Activated naive CD4-positive, alpha-beta T cell treated with anti-CD3 and anti-CD28 coated beads, Interleukin-2, amount 10 ng/mL, durations not matched to agents 7 days and 5 days (primary cell): ENCODE results near the gene CASZ1.

Source experiments
- CTCF ChIA-PET: fragments of 350-600 bp; sonication (Branson Sonifier 250); formaldehyde crosslinking; loops from one replicate; lab custom pipeline; 2021; ENCODE audit warnings: antibody characterized with exemption; lab: Charles Lee
- DNase-seq: peaks from one replicate; pipeline ENCODE4 v3.0.0-alpha.2; 2020
- H3K27ac Mint-ChIP-seq: one replicate; pipeline ENCODE4 v1.8.0; 2021; ENCODE audit warnings: mild to moderate bottlenecking, moderate library complexity, mixed read lengths
- H3K27me3 Mint-ChIP-seq: one replicate; pipeline ENCODE4 v1.8.0; 2021; ENCODE audit warnings: mild to moderate bottlenecking, mixed read lengths
- H3K36me3 Mint-ChIP-seq: one replicate; pipeline ENCODE4 v1.8.0; 2021; ENCODE audit warnings: mixed read lengths
- H3K4me1 Mint-ChIP-seq: one replicate; pipeline ENCODE4 v1.8.0; 2021; ENCODE audit warnings: mixed read lengths
- H3K4me3 Mint-ChIP-seq: one replicate; pipeline ENCODE4 v1.8.0; 2021; ENCODE audit warnings: mild to moderate bottlenecking, moderate library complexity, mixed read lengths
- H3K9me3 Mint-ChIP-seq: one replicate; pipeline ENCODE4 v1.8.0; 2021; ENCODE audit warnings: mixed read lengths

The CASZ1 gene

GRCh38 chr1:10656431-10656830, 140.0 kb downstream of the CASZ1 start:
- H3K9me3 Mint-ChIP-seq = no peaks in the 10 kb centered on the region
- no peak for DNase-seq
- CTCF ChIA-PET = no interaction called here
- H3K4me1 Mint-ChIP-seq = no peaks in the 10 kb centered on the region
- H3K27me3 Mint-ChIP-seq = no peaks in the 10 kb centered on the region
- H3K36me3 Mint-ChIP-seq = no peaks in the 10 kb centered on the region
- H3K27ac Mint-ChIP-seq = no peak overlapping the region
- no peak overlapping the region for H3K4me3 Mint-ChIP-seq

GRCh38 chr1:10655002-10655401, 141.4 kb downstream of the CASZ1 start:
- Mint-ChIP-seq H3K4me3 (no peak overlapping the region), H3K27ac (no peak overlapping the region), H3K36me3 (no peaks in the 10 kb centered on the region), H3K9me3 (no peaks in the 10 kb centered on the region), H3K4me1 (no peaks in the 10 kb centered on the region), H3K27me3 (no peaks in the 10 kb centered on the region)
- CTCF ChIA-PET = no interaction called here
- no peak for DNase-seq

- Mint-ChIP-seq H3K27ac (no peak overlapping the region), H3K27me3 (peaks cover 5% of the 10 kb centered on the region), H3K4me1 (no peaks in the 10 kb centered on the region), H3K9me3 (no peaks in the 10 kb centered on the region), H3K36me3 (no peaks in the 10 kb centered on the region), H3K4me3 (no peak overlapping the region)
- CTCF ChIA-PET = no interaction called here
- DNase-seq = no peak
Observed at GRCh38 chr1:10653370-10654125, 142.9 kb downstream of the CASZ1 start.

- Mint-ChIP-seq H3K9me3 (no peaks in the 10 kb centered on the region), H3K36me3 (no peaks in the 10 kb centered on the region), H3K4me3 (no peak overlapping the region), H3K27ac (no peak overlapping the region), H3K4me1 (no peaks in the 10 kb centered on the region), H3K27me3 (peaks cover 5% of the 10 kb centered on the region)
- CTCF ChIA-PET = no interaction called here
- DNase-seq = no peak
Observed at GRCh38 chr1:10652626-10653025, 143.8 kb downstream of the CASZ1 start.

GRCh38 chr1:10651793-10652192, 144.7 kb downstream of the CASZ1 start:
- no peaks in the 10 kb centered on the region for H3K36me3 Mint-ChIP-seq
- H3K9me3 Mint-ChIP-seq = no peaks in the 10 kb centered on the region
- no peak overlapping the region for H3K4me3 Mint-ChIP-seq
- H3K27me3 Mint-ChIP-seq = peaks cover 5% of the 10 kb centered on the region
- no peaks in the 10 kb centered on the region for H3K4me1 Mint-ChIP-seq
- H3K27ac Mint-ChIP-seq = no peak overlapping the region
- CTCF ChIA-PET = no interaction called here
- no peak for DNase-seq

- Mint-ChIP-seq H3K36me3 (no peaks in the 10 kb centered on the region), H3K4me3 (no peak overlapping the region), H3K27me3 (peaks cover 5% of the 10 kb centered on the region), H3K27ac (no peak overlapping the region), H3K9me3 (no peaks in the 10 kb centered on the region), H3K4me1 (no peaks in the 10 kb centered on the region)
- no peak for DNase-seq
- CTCF ChIA-PET = no interaction called here
Observed at GRCh38 chr1:10651389-10651766, 145.1 kb downstream of the CASZ1 start.

GRCh38 chr1:10650556-10651388, 145.7 kb downstream of the CASZ1 start:
- Mint-ChIP-seq H3K4me1 (no peaks in the 10 kb centered on the region), H3K27me3 (peaks cover 5% of the 10 kb centered on the region)

GRCh38 chr1:10649517-10650201, 146.8 kb downstream of the CASZ1 start:
- Mint-ChIP-seq H3K9me3 (no peaks in the 10 kb centered on the region), H3K27ac (no peak overlapping the region), H3K4me3 (no peak overlapping the region), H3K36me3 (no peaks in the 10 kb centered on the region), H3K4me1 (no peaks in the 10 kb centered on the region), H3K27me3 (peaks cover 5% of the 10 kb centered on the region)
- no peak for DNase-seq
- CTCF ChIA-PET = no interaction called here

More at GRCh38 chr1:10650556-10651388, 145.7 kb downstream of the CASZ1 start:
- H3K9me3 Mint-ChIP-seq = no peaks in the 10 kb centered on the region
- H3K36me3 Mint-ChIP-seq = no peaks in the 10 kb centered on the region
- no peak overlapping the region for H3K27ac Mint-ChIP-seq
- DNase-seq = no peak
- CTCF ChIA-PET = no interaction called here
- no peak overlapping the region for H3K4me3 Mint-ChIP-seq

GRCh38 chr1:10648689-10649516, 147.5 kb downstream of the CASZ1 start:
- Mint-ChIP-seq H3K27ac (no peak overlapping the region), H3K27me3 (peaks cover 5% of the 10 kb centered on the region), H3K4me1 (no peaks in the 10 kb centered on the region)

GRCh38 chr1:10647414-10648170, 148.9 kb downstream of the CASZ1 start:
- Mint-ChIP-seq H3K27me3 (peaks cover 5% of the 10 kb centered on the region), H3K36me3 (no peaks in the 10 kb centered on the region), H3K9me3 (no peaks in the 10 kb centered on the region), H3K4me1 (no peaks in the 10 kb centered on the region), H3K27ac (no peak overlapping the region), H3K4me3 (no peak overlapping the region)
- no peak for DNase-seq
- CTCF ChIA-PET = no interaction called here

More at GRCh38 chr1:10648689-10649516, 147.5 kb downstream of the CASZ1 start:
- no peak overlapping the region for H3K4me3 Mint-ChIP-seq
- CTCF ChIA-PET = no interaction called here
- no peak for DNase-seq
- H3K9me3 Mint-ChIP-seq = no peaks in the 10 kb centered on the region
- H3K36me3 Mint-ChIP-seq = no peaks in the 10 kb centered on the region

GRCh38 chr1:10646347-10646861, 150.0 kb downstream of the CASZ1 start:
- Mint-ChIP-seq H3K4me3 (no peak overlapping the region), H3K27ac (no peak overlapping the region), H3K9me3 (no peaks in the 10 kb centered on the region), H3K27me3 (peaks cover 5% of the 10 kb centered on the region), H3K4me1 (no peaks in the 10 kb centered on the region), H3K36me3 (no peaks in the 10 kb centered on the region)
- CTCF ChIA-PET = no interaction called here
- DNase-seq = no peak

GRCh38 chr1:10644307-10645128, 151.9 kb downstream of the CASZ1 start:
- DNase-seq = no peak
- no peaks in the 10 kb centered on the region for H3K4me1 Mint-ChIP-seq
- no peak overlapping the region for H3K27ac Mint-ChIP-seq
- H3K27me3 Mint-ChIP-seq = peaks cover 17% of the 10 kb centered on the region
- CTCF ChIA-PET = interaction anchor here (1.4 kb wide), 1 partner anchor 137 kb away, joined by 3 read pairs; no protein-coding TSS in a partner anchor
- H3K9me3 Mint-ChIP-seq = no peaks in the 10 kb centered on the region
- H3K36me3 Mint-ChIP-seq = no peaks in the 10 kb centered on the region
- H3K4me3 Mint-ChIP-seq = no peak overlapping the region
